ENCODE data around the gene SYNCRIP.

DNA sequence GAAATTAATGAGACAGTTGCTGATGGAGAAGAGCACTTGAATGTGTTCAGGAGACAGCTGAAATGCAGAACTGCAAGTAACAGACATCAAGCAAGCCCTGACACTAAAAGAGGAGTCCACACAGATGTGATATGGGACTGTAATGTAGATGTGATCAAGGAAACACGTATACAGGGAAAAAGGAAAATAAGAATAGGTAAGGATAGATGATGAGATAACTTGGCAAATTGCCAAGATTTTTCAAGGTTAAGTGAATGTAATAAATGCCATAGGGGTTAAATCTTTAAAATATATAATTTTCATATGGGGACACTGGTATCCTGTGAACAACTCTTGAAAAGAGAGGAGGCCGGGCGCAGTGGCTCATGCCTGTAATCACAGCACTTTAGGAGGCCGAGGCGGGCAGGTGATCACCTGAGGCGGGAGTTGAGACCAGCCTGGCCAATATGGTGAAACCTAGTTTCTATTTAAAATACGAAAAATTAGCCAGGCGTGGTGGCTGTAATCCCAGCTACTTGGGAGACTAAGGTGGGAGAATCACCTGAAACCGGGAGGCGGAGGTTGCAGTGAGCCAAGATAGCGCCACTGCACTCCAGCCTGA lies 41.9 kb downstream of the SYNCRIP start:
- TF ChIP-seq CTCF (IDR thresholded peaks at IDR 0.05) (no peak), POLR2A (IDR thresholded peaks at IDR 0.05) (no peak)
